Skeletal muscle satellite cell (primary cell): ENCODE results near the gene CRHBP. TPM values are rescaled to one million over a fixed set of nuclear protein-coding genes. Genes with fewer than 3 reads are reported as not detected.

Experiments
- H3K27me3 ChIP-seq: 2 replicates; pipeline ENCODE4 v1.7.0; 2013; ENCODE audit warnings: low read length; ENCODE audit not compliant: control insufficient read depth, insufficient read depth
- H3K36me3 ChIP-seq: 2 replicates; pipeline ENCODE4 v1.7.0; 2013; ENCODE audit warnings: mild to moderate bottlenecking, control low read depth, low read length; ENCODE audit not compliant: insufficient read depth
- H3K4me1 ChIP-seq: 2 replicates; pipeline ENCODE4 v1.7.0; 2013; ENCODE audit warnings: low read length; ENCODE audit not compliant: control insufficient read depth, insufficient read depth
- H3K4me2 ChIP-seq: 2 replicates; pipeline ENCODE4 v1.7.0; 2013; ENCODE audit warnings: mild to moderate bottlenecking, low read length
- H3K4me3 ChIP-seq: 2 replicates; pipeline ENCODE4 v1.7.0; 2013; ENCODE audit warnings: low read length
- H3K9ac ChIP-seq: 2 replicates; pipeline ENCODE4 v1.7.0; 2013; ENCODE audit warnings: mild to moderate bottlenecking, low read depth, low read length, moderate library complexity
- H3K9me3 ChIP-seq: replicated peaks from 2 replicates; pipeline ENCODE4 v1.7.0; 2013; ENCODE audit warnings: mild to moderate bottlenecking, control low read depth, low read length
- small RNA-seq: library from RNA; depleted of rRNA; stranded (forward); fragments of <200 nt; gene quantifications from one replicate; pipeline ENCODE3, GENCODE V24; 2012

Gene CRHBP

GRCh38 chr5:77017668-77018067 lies 64.8 kb downstream of the CRHBP start:
- H3K4me3 ChIP-seq: no peak overlapping the region
- no peaks in the 10 kb centered on the region for H3K36me3 ChIP-seq
- no peak overlapping the region for H3K4me2 ChIP-seq
- no peaks in the 10 kb centered on the region for H3K9me3 ChIP-seq
- peaks cover 35% of the 10 kb centered on the region for H3K27me3 ChIP-seq
- no peaks in the 10 kb centered on the region for H3K4me1 ChIP-seq
- no peak overlapping the region for H3K9ac ChIP-seq

Small RNAs within 50 kb of the gene (small RNA-seq; reads per million reads assigned to genes)
- not detected for gene RNU6ATAC36P
